Suprapubic skin (tissue), 4 donors: ENCODE results near the gene HIVEP2. TPM values are rescaled to one million over a fixed set of nuclear protein-coding genes. Genes with fewer than 3 reads are reported as not detected.

Source experiments
- DNase-seq, 2 donors: peaks; one replicate each; pipeline ENCODE4 v3.0.0-alpha.2; 2019; ENCODE audit warnings: low spot score in 2 of 2
- H3K27ac ChIP-seq: fragments of 200-600 bp; sonication (generic); one replicate; pipeline ENCODE4 v1.5.1; 2019
- H3K27me3 ChIP-seq: fragments of 200-600 bp; sonication (generic); one replicate; pipeline ENCODE4 v1.5.1; 2019
- H3K36me3 ChIP-seq: fragments of 200-600 bp; sonication (generic); one replicate; pipeline ENCODE4 v1.5.1; 2019
- H3K4me1 ChIP-seq: fragments of 200-600 bp; sonication (generic); one replicate; pipeline ENCODE4 v1.5.1; 2019
- H3K4me3 ChIP-seq: fragments of 200-600 bp; sonication (generic); one replicate; pipeline ENCODE4 v1.5.1; 2019; ENCODE audit warnings: mild to moderate bottlenecking
- H3K9me3 ChIP-seq: fragments of 200-600 bp; sonication (generic); one replicate; pipeline ENCODE4 v1.5.1; 2019
- CTCF ChIP-seq, 2 donors: fragments of 200-600 bp in 1 of 2; fragments of 450-650 bp in 1 of 2; sonication (generic) in 1 of 2; IDR thresholded peaks; one replicate each; pipeline ENCODE4 v1.5.1; 2016 to 2019; ENCODE audit warnings: antibody characterized with exemption in 2 of 2, mild to moderate bottlenecking in 1 of 2, moderate library complexity in 1 of 2
- EP300 ChIP-seq: sonication (generic); formaldehyde crosslinking; IDR thresholded peaks from one replicate; pipeline ENCODE4 v1.6.1; 2017; ENCODE audit warnings: antibody characterized with exemption
- POLR2A ChIP-seq, 2 donors: fragments of 450-650 bp; IDR thresholded peaks; one replicate each; pipeline ENCODE4 v1.6.1; 2017; ENCODE audit warnings: antibody characterized with exemption in 2 of 2, mild to moderate bottlenecking in 2 of 2, moderate library complexity in 2 of 2
- POLR2AphosphoS5 ChIP-seq, 3 donors: sonication (generic); formaldehyde crosslinking; IDR thresholded peaks; one replicate each; pipeline ENCODE4 v1.6.1; 2017; ENCODE audit warnings: antibody characterized with exemption in 3 of 3
- WGBS: methylation state at CpG from one replicate; pipeline ENCODE4 v1.1.5; 2018; 5-methylcytosine and 5-hydroxymethylcytosine counted together
- total RNA-seq, 4 donors: library from RNA; depleted of rRNA; stranded (reverse); fragments of >200 nt; gene quantifications; one replicate each; pipeline ENCODE4 v1.1.0, GENCODE V29; 2016

The HIVEP2 gene
- total RNA-seq, 4 donors from 2014 or later: 23.6 to 31.3 (median 25.6) TPM

GRCh38 chr6:142845624-142846458 is 99.1 kb downstream of the HIVEP2 start:
- no peak for TF ChIP-seq CTCF (IDR thresholded peaks at IDR 0.05)
- peak in 1 of 3 donors; percentile 4 for TF ChIP-seq POLR2AphosphoS5 (IDR thresholded peaks at IDR 0.05)
- peak; percentile 83 to 84 for DNase-seq
- Histone ChIP-seq H3K27ac (peak overlapping the region; percentile 86), H3K27me3 (no peaks in the 10 kb centered on the region), H3K9me3 (no peaks in the 10 kb centered on the region), H3K4me1 (peaks cover 75% of the 10 kb centered on the region), H3K4me3 (peak overlapping the region; percentile 36), H3K36me3 (no peaks in the 10 kb centered on the region)
- WGBS: 20% methylated on average over 16 of the region's 23 CpGs

- TF ChIP-seq EP300 (no peak), POLR2A (IDR thresholded peaks at IDR 0.05) (no peak), POLR2AphosphoS5 (IDR thresholded peaks at IDR 0.05) (no peak), CTCF (IDR thresholded peaks at IDR 0.05) (no peak)
- 49% methylated on average over 2 of the region's 2 CpGs for WGBS
- no peaks in the 10 kb centered on the region for H3K27me3 ChIP-seq
- H3K4me3 ChIP-seq: peak overlapping the region; percentile 36
- H3K36me3 ChIP-seq: no peaks in the 10 kb centered on the region
- H3K9me3 ChIP-seq: no peaks in the 10 kb centered on the region
- peaks cover 70% of the 10 kb centered on the region for H3K4me1 ChIP-seq
- DNase-seq: no peak
- peak overlapping the region; percentile 86 for H3K27ac ChIP-seq
Measured at GRCh38 chr6:142845143-142845571, 99.8 kb downstream of the HIVEP2 start.

GRCh38 chr6:142844065-142844755 is 100.8 kb downstream of the HIVEP2 start:
- TF ChIP-seq POLR2A (IDR thresholded peaks at IDR 0.05) (no peak), CTCF (IDR thresholded peaks at IDR 0.05) (no peak), POLR2AphosphoS5 (IDR thresholded peaks at IDR 0.05) (no peak), EP300 (no peak)
- DNase-seq: no peak
- H3K27me3 ChIP-seq: no peaks in the 10 kb centered on the region
- no peaks in the 10 kb centered on the region for H3K9me3 ChIP-seq
- H3K36me3 ChIP-seq: no peaks in the 10 kb centered on the region
- H3K4me1 ChIP-seq: peaks cover 70% of the 10 kb centered on the region
- H3K4me3 ChIP-seq: peak overlapping the region; percentile 1
- WGBS: 66% methylated on average over 6 of the region's 6 CpGs
- peak overlapping the region; percentile 86 for H3K27ac ChIP-seq

GRCh38 chr6:142843361-142843760 is 101.6 kb downstream of the HIVEP2 start:
- no peaks in the 10 kb centered on the region for H3K36me3 ChIP-seq
- 54% methylated on average over 4 of the region's 4 CpGs for WGBS
- TF ChIP-seq EP300 (no peak), POLR2AphosphoS5 (IDR thresholded peaks at IDR 0.05) (no peak), CTCF (IDR thresholded peaks at IDR 0.05) (no peak), POLR2A (IDR thresholded peaks at IDR 0.05) (no peak)
- no peaks in the 10 kb centered on the region for H3K9me3 ChIP-seq
- no peak for DNase-seq
- peak overlapping the region; percentile 60 for H3K27ac ChIP-seq
- H3K27me3 ChIP-seq: no peaks in the 10 kb centered on the region
- peaks cover 61% of the 10 kb centered on the region for H3K4me1 ChIP-seq
- H3K4me3 ChIP-seq: no peak overlapping the region
